ENCODE data around the gene SSU72.
A peak's percentile ranks its signal among the peaks of the same experiment; 100 is the strongest.

The SSU72 gene

GRCh38 chr1:1567891-1568291 lies 6.8 kb downstream of the SSU72 start:
- no peak overlapping the region for H3K4me3 ChIP-seq (ENCODE audit: low read depth, low read length)
- in situ Hi-C loops (cut with HindIII; ENCODE audit: low sequenced_read_pairs): no loop called here
- no peak for DNase-seq (ENCODE audit: low read depth, low spot score)
- no peak for TF ChIP-seq CTCF (IDR thresholded peaks at IDR 0.05; ENCODE audit: low read depth, low read length)

GRCh38 chr1:1567152-1567875 lies 7.3 kb downstream of the SSU72 start:
- TF ChIP-seq CTCF (IDR thresholded peaks at IDR 0.05; ENCODE audit: low read depth, low read length): no peak
- DNase-seq (ENCODE audit: low read depth, low spot score): peak; percentile 34

GRCh38 chr1:1565340-1565739 lies 9.3 kb downstream of the SSU72 start:
- in situ Hi-C loops (cut with HindIII; ENCODE audit: low sequenced_read_pairs): no loop called here
- no peak for TF ChIP-seq CTCF (IDR thresholded peaks at IDR 0.05; ENCODE audit: low read depth, low read length)
- H3K4me3 ChIP-seq (ENCODE audit: low read depth, low read length): no peak overlapping the region
- DNase-seq (ENCODE audit: low read depth, low spot score): no peak

More at GRCh38 chr1:1567152-1567875, 7.3 kb downstream of the SSU72 start:
- H3K4me3 ChIP-seq (ENCODE audit: low read depth, low read length): no peak overlapping the region
- in situ Hi-C loops (cut with HindIII; ENCODE audit: low sequenced_read_pairs): no loop called here

- DNase-seq (ENCODE audit: low read depth, low spot score): no peak
- TF ChIP-seq CTCF (IDR thresholded peaks at IDR 0.05; ENCODE audit: low read depth, low read length): no peak
- in situ Hi-C loops (cut with HindIII; ENCODE audit: low sequenced_read_pairs): no loop called here
- H3K4me3 ChIP-seq (ENCODE audit: low read depth, low read length): no peak overlapping the region
Measured at GRCh38 chr1:1564268-1564667, 10.4 kb downstream of the SSU72 start.

GRCh38 chr1:1563688-1564087 lies 11.0 kb downstream of the SSU72 start:
- TF ChIP-seq CTCF (IDR thresholded peaks at IDR 0.05; ENCODE audit: low read depth, low read length): no peak
- DNase-seq (ENCODE audit: low read depth, low spot score): no peak
- in situ Hi-C loops (cut with HindIII; ENCODE audit: low sequenced_read_pairs): no loop called here
- no peak overlapping the region for H3K4me3 ChIP-seq (ENCODE audit: low read depth, low read length)

- no peak for DNase-seq (ENCODE audit: low read depth, low spot score)
- no peak overlapping the region for H3K4me3 ChIP-seq (ENCODE audit: low read depth, low read length)
- no peak for TF ChIP-seq CTCF (IDR thresholded peaks at IDR 0.05; ENCODE audit: low read depth, low read length)
- in situ Hi-C loops (cut with HindIII; ENCODE audit: low sequenced_read_pairs): no loop called here
Measured at GRCh38 chr1:1562556-1563195, 12.0 kb downstream of the SSU72 start.

Measured in astrocyte of the spinal cord (primary cell).